Common myeloid progenitor, CD34-positive (primary cell): Measurements from ENCODE around the gene RFFL.

Experiments used
- CTCF ChIA-PET: fragments of 350-600 bp; sonication (Branson Sonifier 250); formaldehyde crosslinking; loops from one replicate; lab custom pipeline; 2021; ENCODE audit warnings: antibody characterized with exemption; lab: Charles Lee
- POLR2A ChIA-PET: fragments of 350-600 bp; sonication (Branson Sonifier 250); formaldehyde crosslinking; loops from one replicate; lab custom pipeline; 2021; ENCODE audit warnings: antibody characterized with exemption; lab: Charles Lee
- DNase-seq, 3 donors: peaks; one replicate each; pipeline versions ENCODE4 v3.0.0 to v3.0.0-alpha.2; 2013
- H3K27ac ChIP-seq, 2 experiments: 1 replicate in 1 of 2; 2 replicates in 1 of 2; pipeline ENCODE4 v1.7.0; 2013; ENCODE audit warnings: inconsistent platforms in 2 of 2, low read length in 2 of 2, mild to moderate bottlenecking in 2 of 2, low read depth in 1 of 2, moderate library complexity in 1 of 2; ENCODE audit not compliant: severe bottlenecking in 2 of 2, insufficient read depth in 1 of 2, poor library complexity in 1 of 2
- H3K27me3 ChIP-seq, 5 experiments: replicated peaks in 2 of 5; 1 replicate in 3 of 5; 2 replicates in 2 of 5; pipeline versions ENCODE4 v1.6.1 to v1.7.0; 2013; ENCODE audit warnings: low read length in 4 of 5, mild to moderate bottlenecking in 2 of 5, moderate library complexity in 2 of 5, inconsistent platforms in 1 of 5; ENCODE audit not compliant: insufficient read depth in 5 of 5, control insufficient read depth in 4 of 5
- H3K36me3 ChIP-seq, 4 experiments: 1 replicate in 2 of 4; 2 replicates in 2 of 4; pipeline versions ENCODE4 v1.6.1 to v1.7.0; 2013; ENCODE audit warnings: low read length in 3 of 4, control low read depth in 1 of 4, mild to moderate bottlenecking in 1 of 4; ENCODE audit not compliant: control insufficient read depth in 4 of 4, insufficient read depth in 4 of 4
- H3K4me1 ChIP-seq, 4 experiments: 1 replicate in 3 of 4; 2 replicates in 1 of 4; pipeline versions ENCODE4 v1.6.1 to v1.7.1; 2013; ENCODE audit warnings: low read length in 3 of 4, mild to moderate bottlenecking in 3 of 4, control low read depth in 1 of 4, inconsistent platforms in 1 of 4, moderate library complexity in 1 of 4; ENCODE audit not compliant: control insufficient read depth in 4 of 4, insufficient read depth in 4 of 4; ENCODE audit errors: control extremely low read depth in 1 of 4
- H3K4me3 ChIP-seq, 7 experiments: 1 replicate in 4 of 7; 2 replicates in 3 of 7; pipeline versions ENCODE4 v1.5.1 to v1.7.0; 2013; ENCODE audit warnings: mild to moderate bottlenecking in 7 of 7, low read length in 6 of 7, moderate library complexity in 6 of 7, inconsistent platforms in 2 of 7, low read depth in 2 of 7, control low read depth in 1 of 7; ENCODE audit not compliant: insufficient read depth in 4 of 7, control insufficient read depth in 1 of 7; ENCODE audit errors: extremely low read depth in 1 of 7
- H3K9me3 ChIP-seq, 5 experiments: 1 replicate in 4 of 5; 2 replicates in 1 of 5; pipeline versions ENCODE4 v1.6.1 to v1.7.1; 2013; ENCODE audit warnings: low read length in 4 of 5, mild to moderate bottlenecking in 2 of 5, inconsistent platforms in 1 of 5, low read depth in 1 of 5, moderate library complexity in 1 of 5; ENCODE audit not compliant: control insufficient read depth in 4 of 5, insufficient read depth in 2 of 5; ENCODE audit errors: control extremely low read depth in 1 of 5
- WGBS: methylation state at CpG from one replicate; pipeline ENCODE4 v1.1.5; 2013; ENCODE audit not compliant: insufficient coverage; 5-methylcytosine and 5-hydroxymethylcytosine counted together

Gene RFFL

DNA sequence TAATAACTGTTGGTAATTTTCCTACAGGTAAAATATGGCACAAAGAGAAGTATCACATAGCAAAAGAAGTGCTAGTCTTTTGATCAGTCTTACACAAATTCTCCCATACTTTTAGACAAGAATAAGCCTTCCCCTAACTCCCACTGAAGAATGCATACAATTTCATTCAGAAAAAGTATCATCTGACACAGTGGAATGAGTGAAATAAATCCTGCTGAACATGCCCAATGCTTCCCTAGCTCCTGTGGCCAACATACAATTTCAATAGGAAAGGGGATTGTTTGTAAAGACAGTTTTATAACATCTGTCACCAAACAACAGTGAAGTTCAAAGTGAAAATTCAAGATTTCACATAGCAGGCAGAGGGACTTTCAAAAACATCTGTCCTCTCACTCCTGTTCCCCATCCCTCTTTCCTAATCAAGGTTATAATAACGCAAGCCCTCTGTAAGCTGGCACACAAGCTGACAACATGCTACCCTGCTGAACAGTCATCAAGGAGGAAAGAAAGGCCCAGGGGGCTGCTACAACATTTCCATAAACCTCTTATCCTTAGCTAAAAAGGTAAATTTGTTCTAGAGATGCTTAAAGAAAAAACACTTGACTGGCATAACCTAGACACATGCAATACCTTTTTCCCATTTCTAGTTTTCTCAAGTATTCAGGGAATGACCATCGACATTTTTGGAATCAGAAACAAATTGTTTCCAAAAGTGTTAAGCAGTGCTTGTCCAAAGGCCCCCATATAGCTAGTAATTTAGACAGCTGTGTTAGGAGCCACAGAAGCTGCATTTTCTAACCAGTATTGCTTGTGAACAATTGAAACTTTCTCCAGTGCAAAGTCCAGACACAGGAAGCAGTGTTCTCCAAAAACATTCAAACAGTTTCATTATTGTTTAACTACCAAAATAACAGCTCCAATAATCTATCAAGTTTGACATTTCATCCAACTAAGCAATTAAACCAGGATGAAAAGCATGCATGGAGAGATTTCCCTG, 11.5 kb upstream of the RFFL start:
- Histone ChIP-seq H3K4me3 (no peak overlapping the region), H3K27me3 (no peaks in the 10 kb centered on the region), H3K27ac (no peak overlapping the region), H3K36me3 (peaks cover 0 to 3% (median 2%) of the 10 kb centered on the region in 4 experiments), H3K4me1 (peaks cover 0 to 24% (median 8%) of the 10 kb centered on the region in 4 experiments), H3K9me3 (no peaks in the 10 kb centered on the region)
- ChIA-PET CTCF (no interaction called here), POLR2A (interaction anchor here (1.0 to 1.2 kb wide), 3 partner anchors 9 to 13 kb away, joined by 3 to 4 read pairs (median 3); no protein-coding TSS in a partner anchor)
- WGBS, result 91% methylated on average over 1 of the region's 2 CpGs
- no peak for DNase-seq

DNA sequence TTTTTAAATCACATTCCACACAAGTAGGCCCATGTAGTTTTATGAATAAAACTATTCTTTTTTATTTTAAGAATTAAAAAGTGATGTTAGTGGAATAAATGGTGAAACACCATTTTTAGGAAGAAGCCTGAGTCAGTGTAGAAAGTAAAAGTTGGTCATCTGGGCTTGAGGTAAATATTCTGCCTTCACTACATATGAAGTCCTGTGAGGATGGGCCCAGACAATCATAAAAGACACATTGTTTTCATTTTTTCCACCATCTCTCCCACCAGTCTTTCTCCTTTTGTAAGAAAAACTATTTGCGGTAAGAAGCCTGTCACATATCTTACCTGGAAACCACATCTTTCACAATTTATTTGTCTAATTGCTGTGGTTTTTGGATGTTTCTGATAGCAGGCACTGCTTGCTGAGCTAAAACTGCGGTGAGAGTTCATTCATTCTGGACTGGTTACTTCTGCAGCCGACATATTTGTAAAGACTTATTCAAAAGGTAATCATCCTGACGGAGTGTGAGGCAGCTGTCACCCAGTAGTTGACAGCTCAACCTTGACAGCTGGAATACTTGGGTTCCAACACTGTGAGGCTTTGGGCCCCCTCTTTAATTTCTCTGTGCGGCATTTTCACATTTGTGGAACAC, 10.6 kb upstream of the RFFL start:
- peaks cover 0 to 3% (median 2%) of the 10 kb centered on the region in 4 experiments for H3K36me3 ChIP-seq
- H3K27me3 ChIP-seq, result no peaks in the 10 kb centered on the region
- H3K9me3 ChIP-seq, result no peaks in the 10 kb centered on the region
- CTCF ChIA-PET, result interaction anchor here (0.8 kb wide), 1 partner anchor 8 kb away, joined by 3 read pairs; no protein-coding TSS in a partner anchor
- POLR2A ChIA-PET, result interaction anchor here (1.0 to 1.2 kb wide), 2 partner anchors 10 kb away, joined by 3 read pairs; no protein-coding TSS in a partner anchor
- no peak overlapping the region for H3K4me3 ChIP-seq
- 93% methylated on average over 2 of the region's 5 CpGs for WGBS
- H3K4me1 ChIP-seq, result peaks cover 0 to 24% (median 8%) of the 10 kb centered on the region in 4 experiments
- H3K27ac ChIP-seq, result no peak overlapping the region
- peak in 1 of 3 donors; percentile 22 for DNase-seq

DNA sequence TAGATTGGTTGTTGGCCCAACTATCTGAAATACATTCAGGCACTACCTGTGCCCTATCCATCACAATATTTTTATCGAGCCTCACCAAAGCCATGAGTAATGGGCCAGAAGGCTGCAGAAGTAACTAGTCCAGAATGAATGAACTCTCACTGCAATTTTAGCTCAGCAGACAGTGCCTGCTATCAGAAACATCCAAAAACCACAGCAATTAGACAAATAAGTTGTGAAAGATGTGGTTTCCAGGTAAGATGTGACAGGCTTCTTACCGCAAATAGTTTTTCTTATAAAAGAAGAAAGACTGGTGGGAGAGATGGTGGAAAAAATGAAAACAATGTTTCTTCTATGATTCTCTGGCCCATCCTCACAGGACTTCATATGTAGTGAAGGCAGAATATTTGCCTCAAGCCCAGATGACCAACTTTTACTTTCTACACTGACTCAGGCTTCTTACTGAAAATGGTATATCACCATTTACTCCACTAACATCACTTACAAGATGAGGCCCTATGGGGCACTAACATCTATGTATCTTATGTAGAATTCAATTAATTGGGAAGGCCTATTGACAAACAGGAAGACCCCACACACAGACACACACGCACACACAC, 9.8 kb upstream of the RFFL start:
- Histone ChIP-seq H3K4me3 (no peak overlapping the region), H3K4me1 (peaks cover 2 to 33% (median 8%) of the 10 kb centered on the region in 4 experiments), H3K27me3 (no peaks in the 10 kb centered on the region), H3K9me3 (no peaks in the 10 kb centered on the region), H3K36me3 (peaks cover 0 to 3% (median 2%) of the 10 kb centered on the region in 4 experiments), H3K27ac (no peak overlapping the region)
- WGBS, result 83% methylated on average over 1 of the region's 3 CpGs
- no peak for DNase-seq
- POLR2A ChIA-PET, result no interaction called here
- CTCF ChIA-PET, result interaction anchor here (0.8 kb wide), 1 partner anchor 9 kb away, joined by 3 read pairs; no protein-coding TSS in a partner anchor

DNA sequence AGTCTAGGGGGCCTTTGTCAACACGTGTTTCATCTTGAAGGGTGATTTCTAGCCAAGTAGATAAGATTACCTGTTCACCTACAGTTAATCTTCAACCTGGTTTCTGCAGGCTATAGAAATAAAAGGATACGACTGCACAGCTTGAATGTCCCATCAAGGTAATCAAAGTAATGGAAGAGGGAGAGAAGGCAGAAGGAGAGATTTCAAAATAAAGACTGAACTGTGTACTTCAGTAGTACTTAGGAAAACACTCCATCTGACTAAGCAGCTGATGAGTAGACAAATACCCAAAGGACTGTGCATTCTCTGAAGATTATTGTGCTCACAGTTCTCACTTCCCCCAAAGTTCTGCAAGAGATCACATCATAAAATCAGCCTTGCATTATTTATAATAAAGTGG, 5.8 kb upstream of the RFFL start:
- no peak overlapping the region for H3K27ac ChIP-seq
- H3K4me1 ChIP-seq, result peaks cover 8 to 50% (median 18%) of the 10 kb centered on the region in 4 experiments
- ChIA-PET POLR2A (no interaction called here), CTCF (interaction anchor here (1.2 to 1.5 kb wide), 3 partner anchors 11 to 49 kb away, joined by 3 to 4 read pairs (median 4); no protein-coding TSS in a partner anchor)
- H3K4me3 ChIP-seq, result no peak overlapping the region
- peaks cover 0 to 3% (median 2%) of the 10 kb centered on the region in 4 experiments for H3K36me3 ChIP-seq
- DNase-seq, result no peak
- H3K27me3 ChIP-seq, result no peaks in the 10 kb centered on the region
- H3K9me3 ChIP-seq, result no peaks in the 10 kb centered on the region
- WGBS, result no CpG with 5 or more reads among the region's 2 CpGs

DNA sequence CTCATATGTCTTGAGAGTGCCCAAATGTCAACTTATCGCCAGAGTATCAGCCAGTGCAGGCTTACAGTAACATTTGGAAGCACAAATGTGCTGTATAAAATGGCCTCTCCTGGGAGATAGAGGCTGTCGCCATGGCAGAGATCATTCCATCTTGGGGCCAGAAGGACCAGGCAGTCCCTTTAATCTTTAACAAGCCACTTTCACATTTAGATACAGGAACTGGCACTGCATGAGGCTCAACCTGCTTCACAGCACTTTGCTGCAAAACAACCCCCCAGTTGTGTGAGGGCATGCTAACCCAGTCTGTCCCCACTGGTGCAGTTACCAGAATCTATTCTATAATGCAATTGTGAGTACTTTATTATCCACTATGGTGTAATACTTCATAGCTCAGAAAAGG, 4.7 kb upstream of the RFFL start:
- H3K4me3 ChIP-seq, result no peak overlapping the region
- no peak for DNase-seq
- no peaks in the 10 kb centered on the region for H3K9me3 ChIP-seq
- H3K27me3 ChIP-seq, result no peaks in the 10 kb centered on the region
- peaks cover 12 to 56% (median 25%) of the 10 kb centered on the region in 4 experiments for H3K4me1 ChIP-seq
- POLR2A ChIA-PET, result no interaction called here
- CTCF ChIA-PET, result interaction anchor here (0.6 to 1.5 kb wide), 5 partner anchors 12 to 152 kb away, joined by 3 to 4 read pairs (median 3); no protein-coding TSS in a partner anchor
- WGBS, result 100% methylated on average over 2 of the region's 2 CpGs
- no peak overlapping the region for H3K27ac ChIP-seq
- H3K36me3 ChIP-seq, result peaks cover 0 to 3% (median 2%) of the 10 kb centered on the region in 4 experiments

DNA sequence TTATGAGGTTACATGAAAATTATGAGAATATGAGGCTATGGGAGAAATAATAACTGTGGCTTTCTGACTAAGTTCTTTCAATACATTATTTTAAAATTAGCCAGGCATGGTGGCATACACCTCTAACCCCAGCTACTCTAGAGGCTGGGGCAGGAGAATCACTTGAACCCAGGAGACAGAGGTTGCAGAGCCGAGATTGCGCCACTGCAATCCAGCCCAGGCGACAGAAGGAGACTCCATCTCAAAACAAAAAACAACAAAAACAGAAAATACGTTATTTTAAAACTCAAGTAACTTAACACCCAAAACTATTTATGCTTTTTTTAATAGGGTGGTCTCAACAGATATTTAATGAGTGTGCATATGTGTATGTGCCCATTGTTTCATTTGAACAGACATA, 2.4 kb upstream of the RFFL start:
- peaks cover 0 to 7% (median 4%) of the 10 kb centered on the region in 4 experiments for H3K36me3 ChIP-seq
- no peak for DNase-seq
- no CpG with 5 or more reads among the region's 4 CpGs for WGBS

More for the DNA sequence above, 2.4 kb upstream of the RFFL start:
- Histone ChIP-seq H3K9me3 (no peaks in the 10 kb centered on the region), H3K27me3 (no peaks in the 10 kb centered on the region), H3K27ac (peak overlapping the region in 1 of 2 experiments; percentile 9), H3K4me3 (no peak overlapping the region), H3K4me1 (peaks cover 17 to 61% (median 25%) of the 10 kb centered on the region in 4 experiments)
- ChIA-PET CTCF (interaction anchor here (1.0 to 4.0 kb wide), 7 partner anchors 12 to 67 kb away, joined by 3 to 16 read pairs (median 4); no protein-coding TSS in a partner anchor), POLR2A (no interaction called here)
